ENCODE data around the gene MEGF11. TPM values are rescaled to one million over a fixed set of nuclear protein-coding genes. Genes with fewer than 3 reads are reported as not detected.

The MEGF11 gene
- polyA plus RNA-seq, 3 donors: not detected

DNA sequence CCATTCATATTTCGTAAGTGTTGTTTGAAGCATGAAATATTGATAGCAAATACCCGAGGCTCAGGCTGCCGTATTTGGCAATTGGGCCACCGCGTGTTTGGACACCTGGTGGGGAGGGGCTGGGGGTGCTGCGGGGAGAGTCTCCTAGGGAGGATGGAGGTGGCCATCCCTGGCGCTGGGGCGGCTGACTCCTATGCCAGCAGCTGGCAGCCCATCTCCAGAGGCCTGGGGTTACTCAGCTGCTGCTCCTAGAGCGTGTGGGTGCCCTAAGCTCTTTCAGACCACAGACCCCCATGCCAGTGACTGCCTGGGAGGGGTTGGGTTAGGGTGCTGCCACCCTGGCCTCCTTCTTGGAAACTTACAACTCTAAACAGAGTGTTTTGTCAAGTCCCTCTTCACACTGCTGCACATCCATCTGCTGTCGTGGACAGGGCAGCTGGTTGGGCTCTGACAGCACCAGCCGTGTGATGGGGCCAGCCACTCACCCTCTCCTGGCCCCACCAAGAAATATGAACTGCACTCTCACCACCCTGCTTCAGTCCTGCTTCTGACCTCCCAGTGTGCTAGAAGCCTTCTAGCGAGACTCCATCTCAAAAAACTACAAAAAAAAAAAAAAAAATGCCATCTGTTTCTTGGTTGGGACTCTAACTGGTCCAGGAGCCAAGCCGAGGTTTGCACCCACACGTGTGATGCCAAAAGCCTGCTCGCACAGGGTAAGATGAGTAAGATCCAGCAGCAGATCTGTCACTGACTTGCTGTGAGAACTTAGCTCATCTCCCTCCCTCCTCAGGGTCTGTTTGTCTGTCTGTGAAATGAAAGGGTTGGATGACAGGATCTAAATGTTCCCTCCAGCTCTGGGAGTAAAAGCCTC is 156.2 kb downstream of the MEGF11 start:
- TF ChIP-seq, protein P1, sequence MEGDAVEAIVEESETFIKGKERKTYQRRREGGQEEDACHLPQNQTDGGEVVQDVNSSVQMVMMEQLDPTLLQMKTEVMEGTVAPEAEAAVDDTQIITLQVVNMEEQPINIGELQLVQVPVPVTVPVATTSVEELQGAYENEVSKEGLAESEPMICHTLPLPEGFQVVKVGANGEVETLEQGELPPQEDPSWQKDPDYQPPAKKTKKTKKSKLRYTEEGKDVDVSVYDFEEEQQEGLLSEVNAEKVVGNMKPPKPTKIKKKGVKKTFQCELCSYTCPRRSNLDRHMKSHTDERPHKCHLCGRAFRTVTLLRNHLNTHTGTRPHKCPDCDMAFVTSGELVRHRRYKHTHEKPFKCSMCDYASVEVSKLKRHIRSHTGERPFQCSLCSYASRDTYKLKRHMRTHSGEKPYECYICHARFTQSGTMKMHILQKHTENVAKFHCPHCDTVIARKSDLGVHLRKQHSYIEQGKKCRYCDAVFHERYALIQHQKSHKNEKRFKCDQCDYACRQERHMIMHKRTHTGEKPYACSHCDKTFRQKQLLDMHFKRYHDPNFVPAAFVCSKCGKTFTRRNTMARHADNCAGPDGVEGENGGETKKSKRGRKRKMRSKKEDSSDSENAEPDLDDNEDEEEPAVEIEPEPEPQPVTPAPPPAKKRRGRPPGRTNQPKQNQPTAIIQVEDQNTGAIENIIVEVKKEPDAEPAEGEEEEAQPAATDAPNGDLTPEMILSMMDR (IDR thresholded peaks at IDR 0.05): no peak
- H3K79me2 ChIP-seq (ENCODE audit: insufficient read depth, low read length): no peaks in the 10 kb centered on the region
- intact Hi-C loops (cut with micrococcal nuclease): no loop called here
- Mint-ChIP-seq H3K9me3 (no peaks in the 10 kb centered on the region), H3K4me3 (no peak overlapping the region), H3K4me1 (no peaks in the 10 kb centered on the region), H3K27me3 (ENCODE audit: low read depth in 3 of 3) (peaks cover 9 to 22% (median 21%) of the 10 kb centered on the region in 3 donors), H3K27ac (no peak overlapping the region), H3K36me3 (no peaks in the 10 kb centered on the region)
- no peaks in the 10 kb centered on the region for H3K9me3 ChIP-seq (replicated peaks in 1 of 2; ENCODE audit: control insufficient read depth in 1 of 2, insufficient read depth in 1 of 2, low read length in 2 of 2)
- H3K4me3 ChIP-seq (replicated peaks in 1 of 3; ENCODE audit: low read depth in 2 of 3, low read length in 3 of 3): no peak overlapping the region
- H2AFZ ChIP-seq (ENCODE audit: insufficient read depth, low read depth, low read length, poor library complexity, severe bottlenecking): no peak overlapping the region
- no peaks in the 10 kb centered on the region for H3K4me1 ChIP-seq (ENCODE audit: control insufficient read depth in 1 of 2, insufficient read depth in 2 of 2, low read length in 2 of 2)
- H3K27me3 ChIP-seq (ENCODE audit: control insufficient read depth in 2 of 2, insufficient read depth in 2 of 2, low read length in 2 of 2): no peaks in the 10 kb centered on the region
- H3K9ac ChIP-seq (ENCODE audit: insufficient read depth, low read length, poor library complexity, severe bottlenecking): no peak overlapping the region
- no peak overlapping the region for H3K27ac ChIP-seq (ENCODE audit: low read depth in 1 of 2, low read length in 2 of 2)
- H4K20me1 ChIP-seq (ENCODE audit: insufficient read depth, low read length): no peaks in the 10 kb centered on the region
- H3K36me3 ChIP-seq (replicated peaks in 1 of 2; ENCODE audit: control insufficient read depth in 1 of 2, insufficient read depth in 2 of 2, low read length in 2 of 2): no peaks in the 10 kb centered on the region
- no peak for DNase-seq
- WGBS (ENCODE audit: insufficient coverage): 82% methylated on average over 6 of the region's 15 CpGs
- H3K4me2 ChIP-seq (replicated peaks; ENCODE audit: extremely low read depth, low read length, poor library complexity, severe bottlenecking): no peak overlapping the region

DNA sequence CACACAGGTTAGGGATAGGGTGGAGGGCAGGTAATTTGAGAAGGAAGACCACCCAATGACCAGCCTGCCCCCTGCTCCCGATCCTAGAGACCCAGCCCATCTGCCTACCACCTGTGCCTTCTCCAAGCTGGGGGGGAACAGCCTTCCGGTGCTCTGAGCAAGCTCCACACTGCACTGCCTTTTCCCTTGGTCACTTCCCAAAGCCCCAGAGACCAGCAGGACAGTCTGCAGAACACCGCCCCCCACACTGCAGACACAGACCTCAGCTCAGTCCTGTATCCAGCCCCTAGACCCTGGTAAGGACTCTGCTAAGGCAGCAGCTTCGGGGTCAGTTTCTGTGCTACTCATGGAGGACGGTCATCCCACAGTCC is 156.9 kb downstream of the MEGF11 start:
- Histone ChIP-seq H3K27ac (ENCODE audit: low read depth in 1 of 2, low read length in 2 of 2) (no peak overlapping the region), H3K4me1 (ENCODE audit: control insufficient read depth in 1 of 2, insufficient read depth in 2 of 2, low read length in 2 of 2) (no peaks in the 10 kb centered on the region), H3K4me2 (replicated peaks; ENCODE audit: extremely low read depth, low read length, poor library complexity, severe bottlenecking) (no peak overlapping the region), H3K36me3 (replicated peaks in 1 of 2; ENCODE audit: control insufficient read depth in 1 of 2, insufficient read depth in 2 of 2, low read length in 2 of 2) (no peaks in the 10 kb centered on the region), H3K9me3 (replicated peaks in 1 of 2; ENCODE audit: control insufficient read depth in 1 of 2, insufficient read depth in 1 of 2, low read length in 2 of 2) (no peaks in the 10 kb centered on the region), H2AFZ (ENCODE audit: insufficient read depth, low read depth, low read length, poor library complexity, severe bottlenecking) (no peak overlapping the region), H3K27me3 (ENCODE audit: control insufficient read depth in 2 of 2, insufficient read depth in 2 of 2, low read length in 2 of 2) (no peaks in the 10 kb centered on the region), H4K20me1 (ENCODE audit: insufficient read depth, low read length) (no peaks in the 10 kb centered on the region), H3K9ac (ENCODE audit: insufficient read depth, low read length, poor library complexity, severe bottlenecking) (no peak overlapping the region), H3K79me2 (ENCODE audit: insufficient read depth, low read length) (no peaks in the 10 kb centered on the region), H3K4me3 (replicated peaks in 1 of 3; ENCODE audit: low read depth in 2 of 3, low read length in 3 of 3) (no peak overlapping the region)
- H3K36me3 Mint-ChIP-seq: no peaks in the 10 kb centered on the region
- no peaks in the 10 kb centered on the region for H3K4me1 Mint-ChIP-seq
- no peak for DNase-seq
- TF ChIP-seq, protein P1 (IDR thresholded peaks at IDR 0.05): no peak
- peaks cover 9 to 20% (median 19%) of the 10 kb centered on the region in 3 donors for H3K27me3 Mint-ChIP-seq (ENCODE audit: low read depth in 3 of 3)
- no peak overlapping the region for H3K27ac Mint-ChIP-seq
- no peak overlapping the region for H3K4me3 Mint-ChIP-seq
- H3K9me3 Mint-ChIP-seq: no peaks in the 10 kb centered on the region
- WGBS (ENCODE audit: insufficient coverage): 92% methylated on average over 4 of the region's 5 CpGs
- intact Hi-C loops (cut with micrococcal nuclease): no loop called here
